Testis (tissue), 2 donors: ENCODE measurements around the gene COL5A1.

ENCODE experiments used
- POLR2A ChIP-seq: fragments of 450-650 bp; IDR thresholded peaks from one replicate; pipeline ENCODE4 v1.6.1; 2017; ENCODE audit warnings: antibody characterized with exemption, mild to moderate bottlenecking, moderate library complexity
- TF ChIP-seq, protein P1 (sequence below), 3 experiments: fragments of 450-650 bp in 2 of 3; fragments of 200-600 bp in 1 of 3; sonication (generic) in 1 of 3; IDR thresholded peaks; one replicate each; pipeline ENCODE4 v1.5.1; 2016 to 2019; ENCODE audit warnings: antibody characterized with exemption in 3 of 3, mild to moderate bottlenecking in 2 of 3, moderate library complexity in 1 of 3

DNA sequence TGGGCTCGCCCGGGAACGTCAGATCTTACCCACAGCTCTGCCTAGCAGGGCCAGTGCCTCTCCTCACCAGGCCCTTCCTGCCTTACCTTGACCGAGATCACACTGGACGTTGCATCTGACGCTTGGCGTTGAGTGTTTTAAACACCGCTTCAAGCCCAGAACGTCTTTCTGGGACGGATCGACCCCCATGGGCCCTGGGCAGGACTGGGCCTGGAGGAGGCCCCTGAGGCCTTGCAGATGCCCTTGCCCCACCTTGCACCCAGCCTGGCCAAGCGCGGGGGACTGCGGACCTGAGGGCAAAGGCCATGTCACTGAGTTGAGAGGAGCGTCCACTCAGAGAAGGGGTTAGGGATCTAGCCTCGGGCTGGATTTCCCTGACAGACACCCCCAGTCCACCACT is 174.7 kb downstream of the COL5A1 start:
- TF ChIP-seq, protein P1, sequence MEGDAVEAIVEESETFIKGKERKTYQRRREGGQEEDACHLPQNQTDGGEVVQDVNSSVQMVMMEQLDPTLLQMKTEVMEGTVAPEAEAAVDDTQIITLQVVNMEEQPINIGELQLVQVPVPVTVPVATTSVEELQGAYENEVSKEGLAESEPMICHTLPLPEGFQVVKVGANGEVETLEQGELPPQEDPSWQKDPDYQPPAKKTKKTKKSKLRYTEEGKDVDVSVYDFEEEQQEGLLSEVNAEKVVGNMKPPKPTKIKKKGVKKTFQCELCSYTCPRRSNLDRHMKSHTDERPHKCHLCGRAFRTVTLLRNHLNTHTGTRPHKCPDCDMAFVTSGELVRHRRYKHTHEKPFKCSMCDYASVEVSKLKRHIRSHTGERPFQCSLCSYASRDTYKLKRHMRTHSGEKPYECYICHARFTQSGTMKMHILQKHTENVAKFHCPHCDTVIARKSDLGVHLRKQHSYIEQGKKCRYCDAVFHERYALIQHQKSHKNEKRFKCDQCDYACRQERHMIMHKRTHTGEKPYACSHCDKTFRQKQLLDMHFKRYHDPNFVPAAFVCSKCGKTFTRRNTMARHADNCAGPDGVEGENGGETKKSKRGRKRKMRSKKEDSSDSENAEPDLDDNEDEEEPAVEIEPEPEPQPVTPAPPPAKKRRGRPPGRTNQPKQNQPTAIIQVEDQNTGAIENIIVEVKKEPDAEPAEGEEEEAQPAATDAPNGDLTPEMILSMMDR (IDR thresholded peaks at IDR 0.05) = no peak
- no peak for TF ChIP-seq POLR2A
